ENCODE data around the gene CMTM8. TPM values are rescaled to one million over a fixed set of nuclear protein-coding genes. Genes with fewer than 3 reads are reported as not detected.
A peak's percentile ranks its signal among the peaks of the same experiment; 100 is the strongest.
"Not testable (repeated sequence)": the region's sequence is repeated elsewhere in the genome, so short reads cannot be mapped to it uniquely, and the experiment has no call there.

The CMTM8 gene, protein sequence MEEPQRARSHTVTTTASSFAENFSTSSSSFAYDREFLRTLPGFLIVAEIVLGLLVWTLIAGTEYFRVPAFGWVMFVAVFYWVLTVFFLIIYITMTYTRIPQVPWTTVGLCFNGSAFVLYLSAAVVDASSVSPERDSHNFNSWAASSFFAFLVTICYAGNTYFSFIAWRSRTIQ
- total RNA-seq, result 4.3 and 5.1 TPM in 2 replicates
- long read RNA-seq, result 0 reads

DNA sequence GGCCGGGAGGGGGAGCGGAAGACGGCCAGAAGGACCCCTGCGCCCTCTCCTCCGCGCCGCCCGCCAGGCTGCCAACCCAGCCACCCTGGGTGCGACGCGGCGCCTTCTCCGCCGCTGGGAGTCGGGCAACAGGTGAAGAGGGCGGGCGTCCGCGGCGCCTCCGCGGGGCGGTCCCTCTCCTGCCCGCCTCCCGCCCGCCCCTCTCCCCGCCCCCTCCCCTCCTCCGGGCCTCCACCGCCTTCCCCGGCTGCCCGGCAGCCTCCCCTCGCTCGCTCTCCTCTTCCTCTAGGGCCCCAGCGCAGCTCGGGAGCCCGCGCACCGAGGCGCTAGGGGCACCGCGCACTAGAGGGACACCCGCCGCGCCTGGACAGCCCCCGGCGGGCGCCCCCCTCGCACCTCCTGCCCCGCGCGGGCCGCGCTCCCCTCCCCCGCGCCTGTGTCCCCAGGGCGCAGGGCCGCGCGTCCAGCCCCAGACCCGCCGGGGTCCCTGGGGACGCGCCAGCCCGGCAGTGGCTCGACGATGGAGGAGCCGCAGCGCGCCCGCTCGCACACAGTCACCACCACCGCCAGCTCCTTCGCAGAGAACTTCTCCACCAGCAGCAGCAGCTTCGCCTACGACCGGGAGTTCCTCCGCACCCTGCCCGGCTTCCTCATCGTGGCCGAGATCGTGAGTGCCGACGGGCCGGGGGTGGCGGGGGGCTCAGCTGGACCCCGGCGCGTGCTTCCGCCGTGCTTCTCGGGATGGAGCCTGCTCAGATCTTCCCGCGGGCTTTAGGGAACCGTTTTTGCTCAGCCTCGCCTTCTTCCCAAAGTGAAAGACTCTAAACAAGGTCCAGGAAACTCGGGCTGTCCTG lies at the start of gene CMTM8:
TSS of gene CMTM8 (plus strand) at position 228 of the 854 bp plus-strand sequence. CDS start at position 521, 293 bp downstream.
- peak; percentile 86 for DNase-seq (ENCODE audit: extremely low spot score, unreplicated experiment)
- TF ChIP-seq, protein P1, sequence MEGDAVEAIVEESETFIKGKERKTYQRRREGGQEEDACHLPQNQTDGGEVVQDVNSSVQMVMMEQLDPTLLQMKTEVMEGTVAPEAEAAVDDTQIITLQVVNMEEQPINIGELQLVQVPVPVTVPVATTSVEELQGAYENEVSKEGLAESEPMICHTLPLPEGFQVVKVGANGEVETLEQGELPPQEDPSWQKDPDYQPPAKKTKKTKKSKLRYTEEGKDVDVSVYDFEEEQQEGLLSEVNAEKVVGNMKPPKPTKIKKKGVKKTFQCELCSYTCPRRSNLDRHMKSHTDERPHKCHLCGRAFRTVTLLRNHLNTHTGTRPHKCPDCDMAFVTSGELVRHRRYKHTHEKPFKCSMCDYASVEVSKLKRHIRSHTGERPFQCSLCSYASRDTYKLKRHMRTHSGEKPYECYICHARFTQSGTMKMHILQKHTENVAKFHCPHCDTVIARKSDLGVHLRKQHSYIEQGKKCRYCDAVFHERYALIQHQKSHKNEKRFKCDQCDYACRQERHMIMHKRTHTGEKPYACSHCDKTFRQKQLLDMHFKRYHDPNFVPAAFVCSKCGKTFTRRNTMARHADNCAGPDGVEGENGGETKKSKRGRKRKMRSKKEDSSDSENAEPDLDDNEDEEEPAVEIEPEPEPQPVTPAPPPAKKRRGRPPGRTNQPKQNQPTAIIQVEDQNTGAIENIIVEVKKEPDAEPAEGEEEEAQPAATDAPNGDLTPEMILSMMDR (IDR thresholded peaks at IDR 0.05), result no peak
- H3K27ac Mint-ChIP-seq (ENCODE audit: unreplicated experiment), result peak within 1 kb of the TSS; percentile 15

DNA sequence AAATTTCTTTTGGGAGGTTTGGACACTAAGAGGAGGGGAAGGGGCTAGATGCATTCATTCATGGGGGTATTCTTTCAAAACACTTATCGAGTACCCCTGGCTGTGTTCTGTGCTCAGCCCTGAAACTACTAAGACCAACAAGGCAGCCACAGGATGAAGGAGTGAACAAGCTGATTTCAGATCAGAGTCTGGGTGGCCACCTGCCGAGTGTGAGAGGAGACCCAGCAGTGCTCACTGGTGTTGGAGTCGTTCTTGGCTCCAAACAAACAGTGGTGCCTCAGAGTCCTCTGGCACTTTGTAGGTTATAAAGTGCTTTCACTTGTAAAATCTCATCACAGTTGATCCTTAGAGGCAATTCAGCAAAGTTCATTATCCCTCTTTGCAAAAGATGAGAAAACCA lies 48.8 kb upstream of the CMTM8 start:
- no peaks in the 10 kb centered on the region for H3K36me3 Mint-ChIP-seq (ENCODE audit: unreplicated experiment)
- H3K4me1 Mint-ChIP-seq (ENCODE audit: unreplicated experiment), result no peaks in the 10 kb centered on the region
- no peak overlapping the region for H3K4me3 Mint-ChIP-seq (ENCODE audit: unreplicated experiment)
- no peak overlapping the region for H3K27ac Mint-ChIP-seq (ENCODE audit: unreplicated experiment)
- peaks cover 3% of the 10 kb centered on the region for H3K27me3 Mint-ChIP-seq (ENCODE audit: unreplicated experiment)
- no peak for DNase-seq (ENCODE audit: extremely low spot score, unreplicated experiment)
- TF ChIP-seq, protein P1 (IDR thresholded peaks at IDR 0.05), result no peak
- no peaks in the 10 kb centered on the region for H3K9me3 Mint-ChIP-seq (ENCODE audit: unreplicated experiment)

More for the DNA sequence above, at the start of gene CMTM8:
- peak within 1 kb of the TSS; percentile 81 for H3K4me3 Mint-ChIP-seq (ENCODE audit: unreplicated experiment)
- H3K27me3 Mint-ChIP-seq (ENCODE audit: unreplicated experiment), result no peaks in the 10 kb centered on the region
- H3K4me1 Mint-ChIP-seq (ENCODE audit: unreplicated experiment), result peaks cover 13% of the 10 kb centered on the region
- peaks cover 3% of the 10 kb centered on the region for H3K9me3 Mint-ChIP-seq (ENCODE audit: unreplicated experiment)
- no peaks in the 10 kb centered on the region for H3K36me3 Mint-ChIP-seq (ENCODE audit: unreplicated experiment)

DNA sequence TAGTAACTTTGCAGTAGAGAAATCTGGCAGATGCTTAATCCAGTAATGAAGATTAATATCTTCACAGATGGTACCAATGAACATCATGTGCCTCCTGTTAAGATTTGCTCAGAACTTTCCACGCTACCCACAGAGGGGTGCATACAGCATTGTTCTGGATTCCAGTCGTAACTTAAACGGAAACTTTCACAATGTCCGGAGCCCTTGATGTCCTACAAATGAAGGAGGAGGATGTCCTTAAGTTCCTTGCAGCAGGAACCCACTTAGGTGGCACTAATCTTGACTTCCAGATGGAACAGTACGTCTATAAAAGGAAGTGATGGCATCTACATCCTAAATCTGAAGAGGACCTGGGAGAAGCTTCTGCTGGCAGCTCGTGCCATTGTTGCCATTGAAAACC lies 47.9 kb upstream of the CMTM8 start:
- not testable (repeated sequence) for DNase-seq (ENCODE audit: extremely low spot score, unreplicated experiment); H3K27me3 Mint-ChIP-seq (ENCODE audit: unreplicated experiment); H3K4me3 Mint-ChIP-seq (ENCODE audit: unreplicated experiment); H3K27ac Mint-ChIP-seq (ENCODE audit: unreplicated experiment); H3K4me1 Mint-ChIP-seq (ENCODE audit: unreplicated experiment); H3K36me3 Mint-ChIP-seq (ENCODE audit: unreplicated experiment); H3K9me3 Mint-ChIP-seq (ENCODE audit: unreplicated experiment)

DNA sequence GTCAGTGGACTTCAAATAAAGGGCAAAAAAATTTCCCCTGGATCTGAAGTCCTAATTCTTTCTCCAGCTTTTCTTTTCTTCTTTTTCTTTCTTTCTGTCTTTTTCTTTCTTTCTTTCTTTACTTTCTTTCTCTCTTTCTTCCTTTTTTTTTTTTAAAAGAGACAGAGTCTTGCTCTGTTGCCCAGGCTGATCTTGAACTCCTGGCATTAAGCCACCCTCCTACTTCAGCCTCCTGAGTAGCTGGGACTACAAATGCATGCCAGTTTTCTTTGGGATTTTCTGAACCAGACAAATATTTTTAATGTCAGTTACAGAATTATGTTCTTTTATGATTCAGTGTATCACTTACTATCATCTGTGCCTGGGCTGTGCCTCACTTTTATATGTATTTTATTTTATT lies 45.4 kb upstream of the CMTM8 start:
- no peak for DNase-seq (ENCODE audit: extremely low spot score, unreplicated experiment)
- no peak overlapping the region for H3K27ac Mint-ChIP-seq (ENCODE audit: unreplicated experiment)

GRCh38 chr3:32194653-32195052 lies 43.8 kb upstream of the CMTM8 start:
- no peaks in the 10 kb centered on the region for H3K36me3 Mint-ChIP-seq (ENCODE audit: unreplicated experiment)

More for the DNA sequence above, 45.4 kb upstream of the CMTM8 start:
- Mint-ChIP-seq H3K27me3 (ENCODE audit: unreplicated experiment) (no peaks in the 10 kb centered on the region), H3K4me3 (ENCODE audit: unreplicated experiment) (no peak overlapping the region), H3K9me3 (ENCODE audit: unreplicated experiment) (no peaks in the 10 kb centered on the region), H3K36me3 (ENCODE audit: unreplicated experiment) (no peaks in the 10 kb centered on the region), H3K4me1 (ENCODE audit: unreplicated experiment) (no peaks in the 10 kb centered on the region)
- TF ChIP-seq, protein P1 (IDR thresholded peaks at IDR 0.05), result no peak

More at GRCh38 chr3:32194653-32195052, 43.8 kb upstream of the CMTM8 start:
- no peaks in the 10 kb centered on the region for H3K9me3 Mint-ChIP-seq (ENCODE audit: unreplicated experiment)
- no peak for DNase-seq (ENCODE audit: extremely low spot score, unreplicated experiment)
- H3K4me3 Mint-ChIP-seq (ENCODE audit: unreplicated experiment), result no peak overlapping the region
- TF ChIP-seq, protein P1 (IDR thresholded peaks at IDR 0.05), result no peak
- H3K4me1 Mint-ChIP-seq (ENCODE audit: unreplicated experiment), result no peaks in the 10 kb centered on the region
- H3K27me3 Mint-ChIP-seq (ENCODE audit: unreplicated experiment), result no peaks in the 10 kb centered on the region
- H3K27ac Mint-ChIP-seq (ENCODE audit: unreplicated experiment), result no peak overlapping the region
